Measurements from ENCODE around the gene SF3B2.
"Not testable (repeated sequence)": the region's sequence is repeated elsewhere in the genome, so short reads cannot be mapped to it uniquely, and the experiment has no call there.

SF3B2 gene

GRCh38 chr11:66006891-66007176 lies 45.3 kb upstream of the SF3B2 start:
- no peak for DNase-seq (ENCODE audit: low spot score)
- in situ Hi-C loops (cut with MboI; ENCODE audit: low pct_unique_long_range_greater_than_20kb, low sequenced_read_pairs, unreplicated experiment) = no loop called here
- TF ChIP-seq, protein P1, sequence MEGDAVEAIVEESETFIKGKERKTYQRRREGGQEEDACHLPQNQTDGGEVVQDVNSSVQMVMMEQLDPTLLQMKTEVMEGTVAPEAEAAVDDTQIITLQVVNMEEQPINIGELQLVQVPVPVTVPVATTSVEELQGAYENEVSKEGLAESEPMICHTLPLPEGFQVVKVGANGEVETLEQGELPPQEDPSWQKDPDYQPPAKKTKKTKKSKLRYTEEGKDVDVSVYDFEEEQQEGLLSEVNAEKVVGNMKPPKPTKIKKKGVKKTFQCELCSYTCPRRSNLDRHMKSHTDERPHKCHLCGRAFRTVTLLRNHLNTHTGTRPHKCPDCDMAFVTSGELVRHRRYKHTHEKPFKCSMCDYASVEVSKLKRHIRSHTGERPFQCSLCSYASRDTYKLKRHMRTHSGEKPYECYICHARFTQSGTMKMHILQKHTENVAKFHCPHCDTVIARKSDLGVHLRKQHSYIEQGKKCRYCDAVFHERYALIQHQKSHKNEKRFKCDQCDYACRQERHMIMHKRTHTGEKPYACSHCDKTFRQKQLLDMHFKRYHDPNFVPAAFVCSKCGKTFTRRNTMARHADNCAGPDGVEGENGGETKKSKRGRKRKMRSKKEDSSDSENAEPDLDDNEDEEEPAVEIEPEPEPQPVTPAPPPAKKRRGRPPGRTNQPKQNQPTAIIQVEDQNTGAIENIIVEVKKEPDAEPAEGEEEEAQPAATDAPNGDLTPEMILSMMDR (IDR thresholded peaks at IDR 0.05; ENCODE audit: extremely low read depth, insufficient read depth, missing control alignments) = no peak

DNA sequence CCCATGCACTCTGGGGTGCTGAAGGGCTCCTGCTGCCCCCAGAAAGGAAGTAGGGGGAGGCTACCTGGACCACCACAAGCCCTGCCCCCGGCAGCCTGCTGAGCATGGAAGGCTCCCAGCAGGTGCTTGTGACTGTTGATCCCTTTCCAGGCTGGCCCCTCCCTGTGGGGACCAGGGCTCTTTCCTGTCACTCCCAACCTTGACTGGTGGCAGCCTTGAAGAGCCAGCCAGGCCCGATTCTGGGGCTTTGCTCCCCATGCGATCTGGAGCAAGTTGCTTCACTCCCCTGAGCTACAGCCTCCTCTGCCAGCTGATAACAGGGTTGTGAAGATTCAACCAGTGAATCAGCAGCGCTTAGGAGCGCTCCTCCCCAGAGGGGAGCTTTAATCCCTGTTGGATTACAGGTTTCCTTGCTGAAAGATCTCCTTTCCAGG lies 44.9 kb upstream of the SF3B2 start:
- DNase-seq (ENCODE audit: low spot score) = no peak
- in situ Hi-C loops (cut with MboI; ENCODE audit: low pct_unique_long_range_greater_than_20kb, low sequenced_read_pairs, unreplicated experiment) = no loop called here
- TF ChIP-seq, protein P1 (IDR thresholded peaks at IDR 0.05; ENCODE audit: extremely low read depth, insufficient read depth, missing control alignments) = no peak

- TF ChIP-seq, protein P1 (IDR thresholded peaks at IDR 0.05; ENCODE audit: extremely low read depth, insufficient read depth, missing control alignments) = no peak
- in situ Hi-C loops (cut with MboI; ENCODE audit: low pct_unique_long_range_greater_than_20kb, low sequenced_read_pairs, unreplicated experiment) = no loop called here
- DNase-seq (ENCODE audit: low spot score) = no peak
These were observed 44.1 kb upstream of the SF3B2 start for GRCh38 chr11:66008095-66008467.

GRCh38 chr11:66008468-66009101 lies 43.6 kb upstream of the SF3B2 start:
- in situ Hi-C loops (cut with MboI; ENCODE audit: low pct_unique_long_range_greater_than_20kb, low sequenced_read_pairs, unreplicated experiment) = no loop called here
- TF ChIP-seq, protein P1 (IDR thresholded peaks at IDR 0.05; ENCODE audit: extremely low read depth, insufficient read depth, missing control alignments) = no peak
- no peak for DNase-seq (ENCODE audit: low spot score)

GRCh38 chr11:66010036-66010435 lies 42.1 kb upstream of the SF3B2 start:
- in situ Hi-C loops (cut with MboI; ENCODE audit: low pct_unique_long_range_greater_than_20kb, low sequenced_read_pairs, unreplicated experiment) = not testable (repeated sequence)

GRCh38 chr11:66011239-66011784 lies 40.9 kb upstream of the SF3B2 start:
- TF ChIP-seq, protein P1 (IDR thresholded peaks at IDR 0.05; ENCODE audit: extremely low read depth, insufficient read depth, missing control alignments) = no peak
- no peak for DNase-seq (ENCODE audit: low spot score)
- in situ Hi-C loops (cut with MboI; ENCODE audit: low pct_unique_long_range_greater_than_20kb, low sequenced_read_pairs, unreplicated experiment) = no loop called here

More at GRCh38 chr11:66010036-66010435, 42.1 kb upstream of the SF3B2 start:
- DNase-seq (ENCODE audit: low spot score) = not testable (repeated sequence)

DNA sequence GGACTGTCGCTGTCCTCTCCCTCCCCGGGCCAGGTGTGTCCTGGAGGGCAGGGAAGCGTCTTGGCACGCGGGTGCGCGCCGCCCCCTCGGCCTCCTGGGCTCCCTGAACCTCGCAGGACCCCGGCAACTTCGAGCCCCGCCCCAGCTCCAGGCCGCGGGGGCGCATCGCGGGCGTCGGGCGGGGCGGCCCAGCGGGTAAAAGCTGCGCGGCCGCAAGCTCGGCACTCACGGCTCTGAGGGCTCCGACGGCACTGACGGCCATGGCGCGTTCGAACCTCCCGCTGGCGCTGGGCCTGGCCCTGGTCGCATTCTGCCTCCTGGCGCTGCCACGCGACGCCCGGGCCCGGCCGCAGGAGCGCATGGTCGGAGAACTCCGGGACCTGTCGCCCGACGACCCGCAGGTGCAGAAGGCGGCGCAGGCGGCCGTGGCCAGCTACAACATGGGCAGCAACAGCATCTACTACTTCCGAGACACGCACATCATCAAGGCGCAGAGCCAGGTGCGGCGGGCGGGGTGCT lies 40.3 kb upstream of the SF3B2 start, which contains the start of gene CST6:
Gene CST6, plus strand, starts transcription at position 224 of the 519 bp plus-strand sequence. Its CDS starts 37 bp downstream, at position 261.
- TF ChIP-seq, protein P1 (IDR thresholded peaks at IDR 0.05; ENCODE audit: extremely low read depth, insufficient read depth, missing control alignments) = no peak
- in situ Hi-C loops (cut with MboI; ENCODE audit: low pct_unique_long_range_greater_than_20kb, low sequenced_read_pairs, unreplicated experiment) = no loop called here
- no peak for DNase-seq (ENCODE audit: low spot score)

All from GM13977 (cell line).